Pancreas (tissue), 10 donors: Measurements from ENCODE around the gene S100A10. TPM values are rescaled to one million over a fixed set of nuclear protein-coding genes. Genes with fewer than 3 reads are reported as not detected.

Source experiments
- ATAC-seq, 4 donors: fragments of 200-7000 bp; cut with Tn5 transposase; one replicate each; pipeline versions ENCODE4 v1.8.0 to v1.9.1; 2020; ENCODE audit warnings: mild to moderate bottlenecking in 4 of 4, moderate library complexity in 4 of 4
- DNase-seq, 6 donors: peaks; one replicate each; pipeline ENCODE4 v3.0.0-alpha.2; 2020
- FAIRE-seq: peaks from 2 replicates; lab custom pipeline; 2012; peaks lifted over from hg19 to GRCh38; lab: Jason Lieb, UNC
- H3K27ac ChIP-seq, 4 donors: fragments of 200-600 bp; sonication (generic); 1 replicate in 3 of 4; 2 replicates in 1 of 4; pipeline versions ENCODE4 v1.5.0 to v1.8.0; 2020
- H3K27me3 ChIP-seq, 4 donors: fragments of 200-600 bp; one replicate each; pipeline ENCODE4 v1.8.0; 2021
- H3K36me3 ChIP-seq, 3 donors: fragments of 200-600 bp; sonication (generic) in 1 of 3; one replicate each; pipeline versions ENCODE4 v1.5.0 to v1.8.0; 2020 to 2021
- H3K4me1 ChIP-seq, 3 donors: fragments of 200-600 bp; one replicate each; pipeline ENCODE4 v1.8.0; 2021
- H3K4me3 ChIP-seq, 4 donors: fragments of 200-600 bp; sonication (generic) in 2 of 4; one replicate each; pipeline versions ENCODE4 v1.5.0 to v1.8.0; 2020 to 2021
- H3K9me3 ChIP-seq, 4 donors: fragments of 200-600 bp; one replicate each; pipeline ENCODE4 v1.8.0; 2021
- CTCF ChIP-seq, 4 donors: fragments of 200-600 bp; sonication (generic) in 3 of 4; IDR thresholded peaks; one replicate each; pipeline versions ENCODE4 v1.5.0 to v1.8.0; 2021; ENCODE audit warnings: antibody characterized with exemption in 4 of 4
- WGBS, 2 donors: extraction: QIAGEN DNeasy Blood & Tissue Kit; methylation state at CpG; one replicate each; pipeline ENCODE4 v1.1.7; 2013; 5-methylcytosine and 5-hydroxymethylcytosine counted together
- intact Hi-C, 3 donors: fragments of 100-400 bp; cut with DNase I; formaldehyde crosslinking; loops; one replicate each; pipeline versions ENCODE4 v1.11.1 to v1.14.2; 2022
- polyA plus RNA-seq, 2 donors: library from polyadenylated mRNA; stranded (reverse); fragments of 200-250 nt; gene quantifications; one replicate each; pipeline ENCODE4 v1.2.3, GENCODE V29; 2013
- total RNA-seq, 6 donors: library from RNA; stranded (reverse); fragmentation: NEBNext Ultra II Directional in 4 of 6; extraction: Animal tissue kit (Norgen Biotek cat#: 25700) in 4 of 6; gene quantifications; one replicate each; pipeline versions ENCODE4 v1.2.1 to v1.2.4, GENCODE V29; 2021 to 2023
- donor health status: healthy with polysubstance abuse.
- donor health status: DM: no; HTN: no; CAD: no; lungs with moderate emphysema.
- donor health status: DM: no; HTN: no; CAD: no.
- donor health status: control.
- donor health status: control.
- donor health status: Bipolar disorder and iron deficiency.
- donor health status: DM: yes; HTN: yes; CAD: no.
- donor health status: DM: no; HTN: no; CAD: no.
- donor health status: DM: no; HTN: no; CAD: no.
- donor health status: DM: yes; HTN: yes; CAD: no.

Gene S100A10
- total and polyA plus RNA-seq, 8 donors: 34.3 to 269 (median 117) TPM

GRCh38 chr1:151986501-151987190, 7.0 kb downstream of the S100A10 start:
- no peak for DNase-seq
- intact Hi-C loops: no loop called here
- 81 to 86% methylated on average over 8 of the region's 8 CpGs for WGBS, 2 donors
- Histone ChIP-seq H3K27ac (no peak overlapping the region), H3K4me3 (no peak overlapping the region), H3K4me1 (peaks cover 0 to 30% (median 17%) of the 10 kb centered on the region in 3 donors), H3K27me3 (no peaks in the 10 kb centered on the region), H3K36me3 (peaks cover 0 to 12% (median 9%) of the 10 kb centered on the region in 3 donors), H3K9me3 (no peaks in the 10 kb centered on the region)
- FAIRE-seq: no peak
- no peak for ATAC-seq
- no peak for TF ChIP-seq CTCF (IDR thresholded peaks at IDR 0.05)

GRCh38 chr1:151985768-151986167, 7.9 kb downstream of the S100A10 start:
- 85 to 96% methylated on average over 1 of the region's 1 CpG for WGBS, 2 donors
- no peaks in the 10 kb centered on the region for H3K27me3 ChIP-seq
- peaks cover 0 to 12% (median 9%) of the 10 kb centered on the region in 3 donors for H3K36me3 ChIP-seq
- H3K4me1 ChIP-seq: peaks cover 0 to 21% (median 10%) of the 10 kb centered on the region in 3 donors
- DNase-seq (no peak), FAIRE-seq (no peak), ATAC-seq (no peak)
- TF ChIP-seq CTCF (IDR thresholded peaks at IDR 0.05): no peak
- no peak overlapping the region for H3K27ac ChIP-seq
- H3K4me3 ChIP-seq: no peak overlapping the region
- intact Hi-C loops: no loop called here
- no peaks in the 10 kb centered on the region for H3K9me3 ChIP-seq

GRCh38 chr1:151985270-151985669, 8.4 kb downstream of the S100A10 start:
- intact Hi-C loops: no loop called here
- 66 to 83% methylated on average over 2 of the region's 2 CpGs for WGBS, 2 donors
- FAIRE-seq (no peak), ATAC-seq (no peak), DNase-seq (no peak)
- peaks cover 0 to 12% (median 9%) of the 10 kb centered on the region in 3 donors for H3K36me3 ChIP-seq
- no peak overlapping the region for H3K4me3 ChIP-seq
- no peaks in the 10 kb centered on the region for H3K27me3 ChIP-seq
- H3K27ac ChIP-seq: no peak overlapping the region
- peaks cover 0 to 16% (median 6%) of the 10 kb centered on the region in 3 donors for H3K4me1 ChIP-seq
- no peaks in the 10 kb centered on the region for H3K9me3 ChIP-seq
- no peak for TF ChIP-seq CTCF (IDR thresholded peaks at IDR 0.05)

GRCh38 chr1:151984313-151984956, 9.2 kb downstream of the S100A10 start:
- Histone ChIP-seq H3K27ac (no peak overlapping the region), H3K36me3 (peaks cover 0 to 12% (median 9%) of the 10 kb centered on the region in 3 donors), H3K4me3 (no peak overlapping the region), H3K4me1 (peaks cover 0 to 9% (median 0%) of the 10 kb centered on the region in 3 donors), H3K27me3 (no peaks in the 10 kb centered on the region), H3K9me3 (no peaks in the 10 kb centered on the region)
- ATAC-seq (no peak), FAIRE-seq (no peak), DNase-seq (no peak)
- no peak for TF ChIP-seq CTCF (IDR thresholded peaks at IDR 0.05)
- intact Hi-C loops: no loop called here
- 61 to 74% methylated on average over 1 of the region's 1 CpG for WGBS, 2 donors
